EH (cell line): ENCODE data around the gene ACSF2.

Experiments used
- DNase-seq: peaks from one replicate; pipeline ENCODE4 v3.0.0-alpha.2; 2015; ENCODE audit warnings: low read depth

ACSF2 gene

GRCh38 chr17:50440172-50440837 lies 14.3 kb downstream of the ACSF2 start:
- DNase-seq = no peak

- no peak for DNase-seq
Measured at GRCh38 chr17:50440838-50441829, 15.1 kb downstream of the ACSF2 start.

GRCh38 chr17:50443505-50443974 lies 17.5 kb downstream of the ACSF2 start:
- peak; percentile 10 for DNase-seq

- no peak for DNase-seq
Measured at GRCh38 chr17:50444841-50445715, 19.1 kb downstream of the ACSF2 start.

GRCh38 chr17:50445730-50446325 lies 19.8 kb downstream of the ACSF2 start:
- DNase-seq = no peak

- no peak for DNase-seq
Measured at GRCh38 chr17:50447870-50448595, 22.0 kb downstream of the ACSF2 start.

GRCh38 chr17:50448643-50449042 lies 22.6 kb downstream of the ACSF2 start:
- no peak for DNase-seq

GRCh38 chr17:50451943-50452629 lies 26.1 kb downstream of the ACSF2 start:
- DNase-seq = no peak

GRCh38 chr17:50452630-50453300 lies 26.7 kb downstream of the ACSF2 start:
- DNase-seq = peak; percentile 41

GRCh38 chr17:50453901-50454300 lies 27.9 kb downstream of the ACSF2 start:
- no peak for DNase-seq

GRCh38 chr17:50457621-50458020 lies 31.6 kb downstream of the ACSF2 start:
- DNase-seq = no peak

GRCh38 chr17:50458270-50458669 lies 32.3 kb downstream of the ACSF2 start:
- no peak for DNase-seq

GRCh38 chr17:50458701-50459676 lies 33.0 kb downstream of the ACSF2 start:
- DNase-seq = peak; percentile 56

GRCh38 chr17:50459756-50460155 lies 33.7 kb downstream of the ACSF2 start:
- DNase-seq = no peak

- DNase-seq = no peak
Measured at GRCh38 chr17:50460831-50461526, 35.0 kb downstream of the ACSF2 start.

GRCh38 chr17:50461550-50462132 lies 35.6 kb downstream of the ACSF2 start:
- no peak for DNase-seq

GRCh38 chr17:50462446-50462845 lies 36.4 kb downstream of the ACSF2 start:
- no peak for DNase-seq

GRCh38 chr17:50464121-50464520 lies 38.1 kb downstream of the ACSF2 start:
- DNase-seq = no peak
